Activated B cell treated with CpG ODN at 0.5 μM for 24 hours (primary cell): ENCODE measurements around the gene HUS1B. TPM values are rescaled to one million over a fixed set of nuclear protein-coding genes. Genes with fewer than 3 reads are reported as not detected.

Source experiments
- ATAC-seq: fragments of 200-7000 bp; cut with Tn5 transposase; one replicate; pipeline ENCODE4 v1.10.0; 2021; ENCODE audit warnings: low read depth, mild to moderate bottlenecking, moderate library complexity
- CTCF ChIA-PET: fragments of 350-600 bp; sonication (Branson Sonifier 250); formaldehyde crosslinking; loops from one replicate; lab custom pipeline; 2021; ENCODE audit warnings: antibody characterized with exemption; lab: Charles Lee
- POLR2A ChIA-PET: fragments of 350-600 bp; sonication (Branson Sonifier 250); formaldehyde crosslinking; loops from one replicate; lab custom pipeline; 2021; ENCODE audit warnings: antibody characterized with exemption; lab: Charles Lee
- DNase-seq: peaks from one replicate; pipeline ENCODE4 v3.0.0; 2022
- H3K27ac Mint-ChIP-seq: one replicate; pipeline ENCODE4 v1.8.0; 2020; ENCODE audit warnings: mixed read lengths
- H3K27me3 Mint-ChIP-seq: one replicate; pipeline ENCODE4 v1.8.0; 2021; ENCODE audit warnings: mixed read lengths
- H3K36me3 Mint-ChIP-seq: one replicate; pipeline ENCODE4 v1.8.0; 2021; ENCODE audit warnings: low read depth, mixed read lengths
- H3K4me1 Mint-ChIP-seq: one replicate; pipeline ENCODE4 v1.8.0; 2021; ENCODE audit warnings: mixed read lengths
- H3K4me3 Mint-ChIP-seq: one replicate; pipeline ENCODE4 v1.8.0; 2020; ENCODE audit warnings: mild to moderate bottlenecking, mixed read lengths
- H3K9me3 Mint-ChIP-seq: one replicate; pipeline ENCODE4 v1.8.0; 2020; ENCODE audit warnings: mixed read lengths
- CTCF ChIP-seq: fragments of 200-600 bp; IDR thresholded peaks from one replicate; pipeline ENCODE4 v1.8.0; 2022; ENCODE audit warnings: antibody characterized with exemption, mild to moderate bottlenecking
- intact Hi-C: fragments of 100-400 bp; cut with micrococcal nuclease; formaldehyde crosslinking; loops from one replicate; pipeline ENCODE4 v1.15.1; 2024
- total RNA-seq: library from RNA; stranded (reverse); gene quantifications from 2 replicates; pipeline ENCODE4 v1.2.3, GENCODE V29; 2022

Gene HUS1B
- 1.3 and 2.7 TPM in 2 replicates for total RNA-seq

- ChIA-PET CTCF (no interaction called here), POLR2A (no interaction called here)
- Mint-ChIP-seq H3K27me3 (no peaks in the 10 kb centered on the region), H3K4me1 (peaks cover 32% of the 10 kb centered on the region), H3K36me3 (peaks cover 31% of the 10 kb centered on the region), H3K9me3 (peaks cover 2% of the 10 kb centered on the region), H3K27ac (no peak within 1 kb of the TSS), H3K4me3 (no peak within 1 kb of the TSS)
- no peak for ATAC-seq
- no peak for TF ChIP-seq CTCF
- intact Hi-C loops, result no loop called here
- no peak for DNase-seq
Observed at GRCh38 chr6:656460-657252, at the start of gene HUS1B. Gene HUS1B, minus strand, starts transcription at chr6:657100. Its CDS starts 156 bp downstream, at chr6:656944.

DNA sequence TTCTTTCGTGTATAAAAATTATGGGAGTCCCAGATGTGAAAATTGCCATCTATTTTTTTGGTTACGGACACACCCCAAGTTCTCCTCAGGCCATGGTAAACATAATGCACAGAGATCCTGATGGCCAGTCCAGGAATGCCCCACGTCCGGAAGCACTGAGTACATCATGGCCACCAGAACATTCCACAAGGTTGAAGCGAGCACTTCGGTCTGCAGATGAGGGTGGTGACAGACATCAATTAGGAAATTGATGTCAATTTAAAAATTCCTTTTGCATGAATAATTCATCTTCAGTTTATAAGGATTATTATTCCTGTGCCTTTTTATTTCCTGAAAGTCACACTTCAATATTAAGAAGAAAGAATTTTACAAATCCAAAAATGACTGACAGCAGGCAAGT is 49.2 kb upstream of the HUS1B start:
- Mint-ChIP-seq H3K4me3 (no peak overlapping the region), H3K4me1 (peaks cover 10% of the 10 kb centered on the region), H3K27ac (no peak overlapping the region), H3K27me3 (peaks cover 6% of the 10 kb centered on the region), H3K9me3 (no peaks in the 10 kb centered on the region), H3K36me3 (peaks cover 4% of the 10 kb centered on the region)
- ChIA-PET POLR2A (no interaction called here), CTCF (no interaction called here)
- DNase-seq (no peak), ATAC-seq (no peak)
- intact Hi-C loops, result no loop called here
- no peak for TF ChIP-seq CTCF

DNA sequence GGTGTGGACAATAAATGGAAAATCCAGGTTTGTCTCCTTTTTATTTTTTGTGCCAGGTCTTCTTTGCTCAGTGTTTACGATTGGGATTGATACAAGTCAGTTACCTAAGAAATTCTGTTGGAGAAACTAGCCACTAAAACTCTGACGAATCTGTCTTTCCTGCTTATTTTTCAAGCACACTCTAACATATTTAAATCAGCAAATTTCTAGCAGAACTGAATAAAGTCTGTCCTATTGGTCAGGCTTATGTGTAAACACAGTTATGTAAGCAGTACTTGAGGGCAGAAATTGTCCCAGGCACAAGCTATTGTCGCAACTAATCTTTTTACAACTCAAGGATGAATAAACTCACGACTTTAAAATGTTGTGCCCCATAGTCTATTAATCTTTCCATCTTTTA is 48.1 kb upstream of the HUS1B start:
- Mint-ChIP-seq H3K27ac (no peak overlapping the region), H3K9me3 (no peaks in the 10 kb centered on the region)
- CTCF ChIA-PET, result no interaction called here

GRCh38 chr6:704046-704445 is 47.1 kb upstream of the HUS1B start:
- CTCF ChIA-PET, result interaction anchor here (0.5 kb wide), 1 partner anchor 709 kb away, joined by 3 read pairs; no protein-coding TSS in a partner anchor
- ATAC-seq (no peak), DNase-seq (no peak)
- no peaks in the 10 kb centered on the region for H3K36me3 Mint-ChIP-seq
- no peak overlapping the region for H3K27ac Mint-ChIP-seq
- H3K9me3 Mint-ChIP-seq, result no peaks in the 10 kb centered on the region
- H3K4me1 Mint-ChIP-seq, result no peaks in the 10 kb centered on the region
- H3K27me3 Mint-ChIP-seq, result peaks cover 6% of the 10 kb centered on the region
- POLR2A ChIA-PET, result no interaction called here
- TF ChIP-seq CTCF, result no peak
- no peak overlapping the region for H3K4me3 Mint-ChIP-seq
- intact Hi-C loops, result no loop called here

More for the DNA sequence above, 48.1 kb upstream of the HUS1B start:
- Mint-ChIP-seq H3K27me3 (peaks cover 6% of the 10 kb centered on the region), H3K36me3 (no peaks in the 10 kb centered on the region), H3K4me3 (no peak overlapping the region), H3K4me1 (peaks cover 1% of the 10 kb centered on the region)
- intact Hi-C loops, result no loop called here
- ATAC-seq (no peak), DNase-seq (no peak)
- POLR2A ChIA-PET, result no interaction called here
- TF ChIP-seq CTCF, result no peak

DNA sequence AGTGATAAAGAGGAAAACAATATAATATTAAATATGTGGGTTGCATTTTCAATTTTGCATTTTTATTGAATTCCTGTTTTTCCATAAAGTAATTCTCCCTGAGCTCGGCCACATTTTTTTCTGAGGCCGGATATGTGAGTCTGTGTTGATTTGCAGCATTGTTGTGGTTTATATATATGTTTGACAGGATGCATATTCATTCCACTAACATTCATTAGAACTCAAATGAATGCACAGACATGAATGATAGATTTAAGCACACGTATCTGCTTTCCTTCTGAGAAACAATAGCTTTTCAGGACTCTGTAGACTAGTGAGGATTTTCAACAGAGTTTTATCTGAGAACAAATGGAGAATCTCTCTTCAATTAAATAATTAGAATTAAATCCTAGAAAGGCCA is 46.7 kb upstream of the HUS1B start:
- DNase-seq (no peak), ATAC-seq (no peak)
- POLR2A ChIA-PET, result no interaction called here
- Mint-ChIP-seq H3K36me3 (no peaks in the 10 kb centered on the region), H3K9me3 (no peaks in the 10 kb centered on the region), H3K4me1 (no peaks in the 10 kb centered on the region), H3K4me3 (no peak overlapping the region), H3K27ac (no peak overlapping the region), H3K27me3 (peaks cover 6% of the 10 kb centered on the region)
- TF ChIP-seq CTCF, result no peak
- intact Hi-C loops, result no loop called here
- CTCF ChIA-PET, result no interaction called here
